GM23248 (cell line): ENCODE measurements around the gene KAT2B.

Source experiments
- EZH2 ChIP-seq: fragments of 200-600 bp; sonication (generic); IDR thresholded peaks from 2 replicates; pipeline ENCODE4 v1.6.1; 2018; ENCODE audit warnings: antibody characterized with exemption, mild to moderate bottlenecking; ENCODE audit not compliant: insufficient read depth, poor library complexity, severe bottlenecking
- EZH2phosphoT487 ChIP-seq: fragments of 200-600 bp; sonication (generic); IDR thresholded peaks from 2 replicates; pipeline ENCODE4 v1.6.1; 2018; ENCODE audit warnings: antibody characterized with exemption, moderate library complexity, mild to moderate bottlenecking, low read depth; ENCODE audit not compliant: insufficient read depth

- TF ChIP-seq EZH2 (no peak), EZH2phosphoT487 (no peak)
Measured at GRCh38 chr3:20073683-20074082, 33.4 kb downstream of the KAT2B start.
